CD4-positive, alpha-beta memory T cell (primary cell): ENCODE results near the gene RBM19. TPM values are rescaled to one million over a fixed set of nuclear protein-coding genes. Genes with fewer than 3 reads are reported as not detected.

Source experiments
- CTCF ChIA-PET: fragments of 350-600 bp; sonication (Branson Sonifier 250); formaldehyde crosslinking; loops from one replicate; lab custom pipeline; 2021; ENCODE audit warnings: inconsistent platforms; ENCODE audit not compliant: partially characterized antibody; lab: Charles Lee
- POLR2A ChIA-PET: fragments of 350-600 bp; sonication (Branson Sonifier 250); formaldehyde crosslinking; loops from one replicate; lab custom pipeline; 2021; ENCODE audit not compliant: partially characterized antibody; lab: Charles Lee
- DNase-seq, 5 donors: peaks; one replicate each; pipeline versions ENCODE4 v3.0.0 to v3.0.0-alpha.2; 2020 to 2022; ENCODE audit warnings: mixed read lengths in 1 of 5
- H3K27ac ChIP-seq: one replicate; pipeline ENCODE4 v1.7.0; 2013; ENCODE audit warnings: low read depth, low read length
- H3K27me3 ChIP-seq: 2 replicates; pipeline ENCODE4 v1.7.0; 2013; ENCODE audit warnings: mild to moderate bottlenecking, low read length, moderate library complexity; ENCODE audit not compliant: insufficient read depth
- H3K36me3 ChIP-seq: 2 replicates; pipeline ENCODE4 v1.7.0; 2013; ENCODE audit warnings: mild to moderate bottlenecking, low read length, moderate library complexity; ENCODE audit not compliant: insufficient read depth
- H3K4me1 ChIP-seq: 2 replicates; pipeline ENCODE4 v1.7.0; 2013; ENCODE audit warnings: mild to moderate bottlenecking, low read length, moderate library complexity; ENCODE audit not compliant: insufficient read depth
- H3K4me3 ChIP-seq, 2 donors: one replicate each; pipeline ENCODE4 v1.7.0; 2013; ENCODE audit warnings: low read length in 2 of 2, mild to moderate bottlenecking in 1 of 2
- H3K9me3 ChIP-seq, 2 donors: one replicate each; pipeline ENCODE4 v1.7.0; 2013; ENCODE audit warnings: low read length in 2 of 2, control low read depth in 1 of 2; ENCODE audit not compliant: control insufficient read depth in 1 of 2
- H3K27ac Mint-ChIP-seq, 7 donors: one replicate each; pipeline ENCODE4 v1.8.0; 2020 to 2021; ENCODE audit warnings: mixed read lengths in 7 of 7, mild to moderate bottlenecking in 6 of 7, inconsistent platforms in 3 of 7, moderate library complexity in 3 of 7
- H3K27me3 Mint-ChIP-seq, 2 donors: one replicate each; pipeline ENCODE4 v1.8.0; 2020 to 2021; ENCODE audit warnings: mixed read lengths in 2 of 2
- H3K36me3 Mint-ChIP-seq, 2 donors: one replicate each; pipeline ENCODE4 v1.8.0; 2020 to 2021; ENCODE audit warnings: mixed read lengths in 2 of 2, inconsistent platforms in 1 of 2, mild to moderate bottlenecking in 1 of 2
- H3K4me1 Mint-ChIP-seq, 4 donors: one replicate each; pipeline ENCODE4 v1.8.0; 2020 to 2021; ENCODE audit warnings: mixed read lengths in 4 of 4, mild to moderate bottlenecking in 1 of 4
- H3K4me3 Mint-ChIP-seq, 8 donors: one replicate each; pipeline ENCODE4 v1.8.0; 2020 to 2021; ENCODE audit warnings: mixed read lengths in 8 of 8, mild to moderate bottlenecking in 7 of 8, moderate library complexity in 6 of 8, inconsistent platforms in 3 of 8
- H3K9me3 Mint-ChIP-seq, 8 donors: one replicate each; pipeline ENCODE4 v1.8.0; 2020 to 2021; ENCODE audit warnings: mixed read lengths in 8 of 8, mild to moderate bottlenecking in 5 of 8, inconsistent platforms in 3 of 8, moderate library complexity in 1 of 8
- intact Hi-C: fragments of 100-400 bp; cut with micrococcal nuclease; formaldehyde crosslinking; loops from one replicate; pipeline ENCODE4 v1.15.1; 2023
- polyA plus RNA-seq, 2 donors: library from polyadenylated mRNA; unstranded; fragments of 300-500 nt; fragmentation: Illumina TruSeq; gene quantifications; one replicate each; pipeline ENCODE4 v1.2.3, GENCODE V29; 2021
- total RNA-seq, 2 experiments: library from RNA; stranded (reverse); gene quantifications; one replicate each; pipeline ENCODE4 v1.2.3, GENCODE V29; 2021

The RBM19 gene
- total and polyA plus RNA-seq, 4 experiments from 2014 or later, result 2.9 to 78.4 (median 42.4) TPM

- Mint-ChIP-seq H3K9me3 (no peaks in the 10 kb centered on the region), H3K36me3 (peaks cover 23 to 31% of the 10 kb centered on the region in 2 donors), H3K27ac (no peak overlapping the region), H3K27me3 (no peaks in the 10 kb centered on the region), H3K4me1 (peaks cover 5 to 13% (median 7%) of the 10 kb centered on the region in 4 donors), H3K4me3 (no peak overlapping the region)
- Histone ChIP-seq H3K4me1 (no peaks in the 10 kb centered on the region), H3K4me3 (no peak overlapping the region), H3K27ac (no peak overlapping the region), H3K9me3 (no peaks in the 10 kb centered on the region), H3K27me3 (no peaks in the 10 kb centered on the region), H3K36me3 (peaks cover 18% of the 10 kb centered on the region)
- CTCF ChIA-PET, result interaction anchor here (0.6 to 1.1 kb wide), 2 partner anchors 14 to 20 kb away, joined by 3 read pairs; no protein-coding TSS in a partner anchor
- POLR2A ChIA-PET, result no interaction called here
- DNase-seq, result no peak
- intact Hi-C loops, result no loop called here
Observed at GRCh38 chr12:113861708-113862312, 104.3 kb downstream of the RBM19 start.

GRCh38 chr12:113860950-113861349 lies 105.2 kb downstream of the RBM19 start:
- peaks cover 28 to 38% of the 10 kb centered on the region in 2 donors for H3K36me3 Mint-ChIP-seq
- H3K27me3 Mint-ChIP-seq, result no peaks in the 10 kb centered on the region
- H3K27ac Mint-ChIP-seq, result no peak overlapping the region
- ChIA-PET CTCF (no interaction called here), POLR2A (no interaction called here)
- intact Hi-C loops, result no loop called here
- H3K4me3 Mint-ChIP-seq, result no peak overlapping the region
- H3K4me1 Mint-ChIP-seq, result peaks cover 5 to 13% (median 7%) of the 10 kb centered on the region in 4 donors
- Histone ChIP-seq H3K4me3 (no peak overlapping the region), H3K4me1 (no peaks in the 10 kb centered on the region), H3K27ac (no peak overlapping the region), H3K9me3 (no peaks in the 10 kb centered on the region), H3K36me3 (peaks cover 22% of the 10 kb centered on the region), H3K27me3 (no peaks in the 10 kb centered on the region)
- no peak for DNase-seq
- no peaks in the 10 kb centered on the region for H3K9me3 Mint-ChIP-seq

GRCh38 chr12:113860059-113860820 lies 105.9 kb downstream of the RBM19 start:
- Mint-ChIP-seq H3K36me3 (peaks cover 28 to 45% of the 10 kb centered on the region in 2 donors), H3K27ac (peak overlapping the region in 1 of 7 donors; percentile 59), H3K27me3 (no peaks in the 10 kb centered on the region), H3K4me3 (no peak overlapping the region), H3K4me1 (peaks cover 3 to 10% (median 5%) of the 10 kb centered on the region in 4 donors), H3K9me3 (no peaks in the 10 kb centered on the region)
- intact Hi-C loops, result no loop called here
- no peak for DNase-seq
- Histone ChIP-seq H3K9me3 (no peaks in the 10 kb centered on the region), H3K27ac (no peak overlapping the region), H3K4me1 (no peaks in the 10 kb centered on the region), H3K4me3 (no peak overlapping the region), H3K36me3 (peaks cover 29% of the 10 kb centered on the region), H3K27me3 (no peaks in the 10 kb centered on the region)
- ChIA-PET POLR2A (no interaction called here), CTCF (no interaction called here)

- Mint-ChIP-seq H3K4me1 (peaks cover 0 to 4% (median 0%) of the 10 kb centered on the region in 4 donors), H3K27me3 (no peaks in the 10 kb centered on the region), H3K36me3 (peaks cover 33 to 54% of the 10 kb centered on the region in 2 donors), H3K9me3 (no peaks in the 10 kb centered on the region), H3K4me3 (no peak overlapping the region), H3K27ac (no peak overlapping the region)
- Histone ChIP-seq H3K27me3 (no peaks in the 10 kb centered on the region), H3K4me3 (no peak overlapping the region), H3K9me3 (no peaks in the 10 kb centered on the region), H3K4me1 (no peaks in the 10 kb centered on the region), H3K36me3 (peaks cover 34% of the 10 kb centered on the region), H3K27ac (no peak overlapping the region)
- DNase-seq, result no peak
- intact Hi-C loops, result no loop called here
- ChIA-PET POLR2A (no interaction called here), CTCF (no interaction called here)
Observed at GRCh38 chr12:113858841-113859386, 107.2 kb downstream of the RBM19 start.

GRCh38 chr12:113857371-113857770 lies 108.8 kb downstream of the RBM19 start:
- Histone ChIP-seq H3K27ac (no peak overlapping the region), H3K4me3 (no peak overlapping the region), H3K9me3 (no peaks in the 10 kb centered on the region), H3K27me3 (no peaks in the 10 kb centered on the region), H3K4me1 (no peaks in the 10 kb centered on the region), H3K36me3 (peaks cover 34% of the 10 kb centered on the region)
- CTCF ChIA-PET, result no interaction called here
- H3K27me3 Mint-ChIP-seq, result no peaks in the 10 kb centered on the region
- H3K27ac Mint-ChIP-seq, result no peak overlapping the region
- H3K4me1 Mint-ChIP-seq, result peaks cover 0 to 4% (median 0%) of the 10 kb centered on the region in 4 donors
- POLR2A ChIA-PET, result no interaction called here
- intact Hi-C loops, result no loop called here
- H3K9me3 Mint-ChIP-seq, result no peaks in the 10 kb centered on the region
- peaks cover 35 to 61% of the 10 kb centered on the region in 2 donors for H3K36me3 Mint-ChIP-seq
- H3K4me3 Mint-ChIP-seq, result no peak overlapping the region
- DNase-seq, result no peak

GRCh38 chr12:113855998-113856397 lies 110.1 kb downstream of the RBM19 start:
- Mint-ChIP-seq H3K9me3 (no peaks in the 10 kb centered on the region), H3K36me3 (peaks cover 35 to 58% of the 10 kb centered on the region in 2 donors), H3K4me3 (no peak overlapping the region), H3K27me3 (no peaks in the 10 kb centered on the region), H3K4me1 (no peaks in the 10 kb centered on the region), H3K27ac (no peak overlapping the region)
- intact Hi-C loops, result no loop called here
- Histone ChIP-seq H3K27ac (no peak overlapping the region), H3K9me3 (no peaks in the 10 kb centered on the region), H3K27me3 (no peaks in the 10 kb centered on the region), H3K36me3 (peaks cover 34% of the 10 kb centered on the region), H3K4me1 (no peaks in the 10 kb centered on the region), H3K4me3 (no peak overlapping the region)
- CTCF ChIA-PET, result no interaction called here
- DNase-seq, result no peak
- POLR2A ChIA-PET, result no interaction called here

GRCh38 chr12:113854385-113855142 lies 111.6 kb downstream of the RBM19 start:
- POLR2A ChIA-PET, result no interaction called here
- H3K27ac ChIP-seq, result no peak overlapping the region
- Mint-ChIP-seq H3K27ac (no peak overlapping the region), H3K36me3 (peaks cover 35 to 57% of the 10 kb centered on the region in 2 donors), H3K27me3 (no peaks in the 10 kb centered on the region), H3K4me1 (no peaks in the 10 kb centered on the region), H3K9me3 (no peaks in the 10 kb centered on the region), H3K4me3 (no peak overlapping the region)
- DNase-seq, result no peak
- no peaks in the 10 kb centered on the region for H3K4me1 ChIP-seq
- H3K9me3 ChIP-seq, result no peaks in the 10 kb centered on the region
- intact Hi-C loops, result no loop called here
- peaks cover 34% of the 10 kb centered on the region for H3K36me3 ChIP-seq
- no peaks in the 10 kb centered on the region for H3K27me3 ChIP-seq
- no peak overlapping the region for H3K4me3 ChIP-seq
- CTCF ChIA-PET, result no interaction called here
